ENCODE results near the gene FAM177A1. TPM values are rescaled to one million over a fixed set of nuclear protein-coding genes. Genes with fewer than 3 reads are reported as not detected.

The FAM177A1 gene
- total RNA-seq, 1 experiment from 2014 or later = 28.0 TPM

Other genes with a start within 250 kb of the FAM177A1 start
- gene BAZ1A, start 170.9 kb upstream of the FAM177A1 start, total RNA-seq (2014; rRNA removed; shearing (Covaris generic)) = 51.9 and 60.8 TPM in 2 replicates
- gene SRP54, start 63.3 kb upstream of the FAM177A1 start, total RNA-seq (2014; rRNA removed; shearing (Covaris generic)) = 93.5 and 106 TPM in 2 replicates
- 34.7 and 43.6 TPM in 2 replicates for gene PPP2R3C, start 75.7 kb downstream of the FAM177A1 start, total RNA-seq (2014; rRNA removed; shearing (Covaris generic))
- 42.8 and 51.2 TPM in 2 replicates for gene PRORP, start 76.3 kb downstream of the FAM177A1 start, total RNA-seq (2014; rRNA removed; shearing (Covaris generic))
- gene PSMA6, start 246.1 kb downstream of the FAM177A1 start, total RNA-seq (2014; rRNA removed; shearing (Covaris generic)) = 211 and 212 TPM in 2 replicates

Measured in SJCRH30 (cell line).